HG03159 (cell line): ENCODE measurements around the gene CDH13.

Source experiments
- ATAC-seq: cut with Tn5 transposase; IDR thresholded peaks from one replicate; pipeline ENCODE4 v1.9.1; 2021; ENCODE audit warnings: mild to moderate bottlenecking, moderate library complexity; ENCODE audit not compliant: unreplicated experiment

CDH13 gene

GRCh38 chr16:83743720-83744119 is 1117.0 kb downstream of the CDH13 start:
- ATAC-seq, result no peak

- ATAC-seq, result no peak
Measured at GRCh38 chr16:83744441-83744981, 1117.7 kb downstream of the CDH13 start.

GRCh38 chr16:83746611-83747010 is 1119.8 kb downstream of the CDH13 start:
- ATAC-seq, result no peak

- ATAC-seq, result no peak
Measured at GRCh38 chr16:83747936-83748335, 1121.2 kb downstream of the CDH13 start.

- no peak for ATAC-seq
Measured at GRCh38 chr16:83755391-83755790, 1128.6 kb downstream of the CDH13 start.

- ATAC-seq, result no peak
Measured at GRCh38 chr16:83762141-83762991, 1135.6 kb downstream of the CDH13 start.

GRCh38 chr16:83762992-83763358 is 1136.2 kb downstream of the CDH13 start:
- no peak for ATAC-seq

- ATAC-seq, result no peak
Measured at GRCh38 chr16:83768986-83769385, 1142.2 kb downstream of the CDH13 start.

GRCh38 chr16:83769397-83770008 is 1142.7 kb downstream of the CDH13 start:
- no peak for ATAC-seq

- no peak for ATAC-seq
Measured at GRCh38 chr16:83771306-83771942, 1144.7 kb downstream of the CDH13 start.

- ATAC-seq, result no peak
Measured at GRCh38 chr16:83772806-83773205, 1146.0 kb downstream of the CDH13 start.

GRCh38 chr16:83774066-83774465 is 1147.3 kb downstream of the CDH13 start:
- ATAC-seq, result no peak

GRCh38 chr16:83776944-83777343 is 1150.2 kb downstream of the CDH13 start:
- no peak for ATAC-seq

GRCh38 chr16:83779886-83780285 is 1153.1 kb downstream of the CDH13 start:
- no peak for ATAC-seq

GRCh38 chr16:83785455-83785854 is 1158.7 kb downstream of the CDH13 start:
- no peak for ATAC-seq

- no peak for ATAC-seq
Measured at GRCh38 chr16:83789642-83790401, 1163.1 kb downstream of the CDH13 start.

GRCh38 chr16:83791916-83792315 is 1165.1 kb downstream of the CDH13 start:
- no peak for ATAC-seq

- no peak for ATAC-seq
Measured at GRCh38 chr16:83792391-83792790, 1165.6 kb downstream of the CDH13 start.

GRCh38 chr16:83793179-83793578 is 1166.4 kb downstream of the CDH13 start:
- no peak for ATAC-seq

GRCh38 chr16:83794860-83795554 is 1168.2 kb downstream of the CDH13 start:
- no peak for ATAC-seq
